ENCODE data around the gene ZMYND11.

- TF ChIP-seq CTCF (tag by site-specific recombination; IDR thresholded peaks at IDR 0.05), result no peak
- no peak for TF ChIP-seq ZNF148 (tag by site-specific recombination; IDR thresholded peaks at IDR 0.05; ENCODE audit: borderline replicate concordance)
Observed at GRCh38 chr10:235915-236314, 100.7 kb downstream of the ZMYND11 start.
